GM18499 (cell line): ENCODE measurements around the gene PTPRN2.
"Not testable (repeated sequence)": the region's sequence is repeated elsewhere in the genome, so short reads cannot be mapped to it uniquely, and the experiment has no call there.

Source experiments
- ATAC-seq: cut with Tn5 transposase; IDR thresholded peaks from one replicate; pipeline ENCODE4 v1.9.1; 2021; ENCODE audit warnings: moderate number of reproducible peaks; ENCODE audit not compliant: insufficient read depth, unreplicated experiment

PTPRN2 gene

GRCh38 chr7:157904866-157905570, 682.6 kb downstream of the PTPRN2 start:
- no peak for ATAC-seq

DNA sequence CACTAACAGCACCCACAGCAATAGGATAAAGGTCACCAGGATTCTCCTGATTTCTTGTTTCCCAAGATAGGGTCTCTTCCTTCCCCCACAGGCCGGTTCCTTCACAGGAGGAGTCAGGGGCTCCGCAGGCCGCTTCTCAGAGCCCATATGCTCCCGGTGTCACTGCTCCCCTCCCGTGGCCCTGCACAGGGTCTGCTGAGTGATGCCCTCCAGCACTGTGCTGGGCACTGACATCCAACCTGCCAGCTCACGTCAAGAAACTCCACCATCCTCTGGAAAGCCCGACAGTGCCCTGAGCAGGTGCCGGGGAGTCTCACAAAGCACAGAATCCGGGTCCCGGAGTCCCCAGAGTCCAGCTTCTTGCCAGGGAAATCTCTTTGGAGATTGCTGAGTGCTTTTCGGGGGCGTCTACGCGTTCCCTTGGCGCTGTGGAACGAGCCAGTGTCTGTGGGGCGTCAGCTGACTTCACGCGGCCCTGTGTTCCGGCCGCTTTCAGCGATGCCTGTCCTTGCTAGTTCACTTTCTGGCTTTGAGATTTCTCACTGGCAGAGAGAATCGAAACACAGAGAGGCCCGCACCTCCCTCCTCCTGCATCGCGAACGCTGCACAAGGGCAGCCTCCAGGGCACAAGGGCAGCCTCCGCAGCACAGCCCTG, 683.3 kb downstream of the PTPRN2 start:
- no peak for ATAC-seq

GRCh38 chr7:157903710-157904109, 683.9 kb downstream of the PTPRN2 start:
- ATAC-seq, result no peak

DNA sequence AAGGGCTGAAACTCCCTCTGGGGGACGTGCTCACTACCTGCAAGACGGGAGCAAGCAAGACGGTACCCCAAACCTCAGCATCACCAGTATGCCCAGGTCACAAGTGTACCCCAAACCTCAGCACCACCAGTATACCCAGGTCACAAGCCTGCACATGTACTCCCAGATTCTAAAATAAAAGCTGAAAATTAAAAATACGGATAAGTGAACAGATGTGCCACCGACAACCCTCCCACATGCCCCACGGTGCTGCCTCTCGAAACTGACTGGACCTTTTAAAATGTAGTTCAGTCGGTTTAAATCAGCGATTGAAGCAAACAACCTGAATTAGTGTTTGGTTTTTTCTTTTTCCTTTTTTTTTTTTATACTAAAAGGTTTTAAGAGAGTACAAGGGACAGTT, 684.3 kb downstream of the PTPRN2 start:
- ATAC-seq, result no peak

DNA sequence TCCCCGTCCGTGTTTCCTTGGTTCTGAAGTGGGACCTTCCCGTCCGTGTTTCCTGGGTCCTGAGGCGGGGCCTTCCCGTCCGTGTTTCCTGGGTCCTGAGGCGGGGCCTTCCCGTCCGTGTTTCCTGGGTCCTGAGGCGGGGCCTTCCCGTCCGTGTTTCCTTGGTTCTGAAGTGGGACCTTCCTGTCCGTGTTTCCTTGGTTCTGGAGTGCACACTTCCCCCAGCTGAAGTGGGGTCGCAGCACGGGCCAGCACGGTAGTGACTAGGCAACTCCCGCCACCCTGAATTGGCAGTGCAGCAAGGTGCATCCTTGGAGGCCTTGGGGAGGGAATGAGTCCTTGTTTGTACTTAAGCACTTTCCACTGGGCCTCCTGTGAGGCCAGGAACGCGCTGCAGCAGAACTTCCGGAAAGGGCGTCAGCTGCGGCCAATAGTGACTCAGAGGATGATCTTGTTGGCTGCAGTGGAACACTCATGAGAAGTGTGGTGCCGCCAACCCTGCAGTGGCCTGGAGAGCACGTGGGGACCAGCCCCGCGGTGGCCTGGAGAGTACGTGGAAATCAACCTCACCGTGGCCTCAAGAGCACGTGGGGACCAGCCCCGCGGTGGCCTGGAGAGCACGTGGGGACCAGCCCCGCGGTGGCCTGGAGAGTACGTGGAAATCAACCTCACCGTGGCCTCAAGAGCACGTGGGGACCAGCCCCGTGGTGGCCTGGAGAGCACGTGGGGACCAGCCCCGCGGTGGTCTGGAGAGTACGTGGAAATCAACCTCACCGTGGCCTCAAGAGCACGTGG, 685.6 kb downstream of the PTPRN2 start:
- not testable (repeated sequence) for ATAC-seq

DNA sequence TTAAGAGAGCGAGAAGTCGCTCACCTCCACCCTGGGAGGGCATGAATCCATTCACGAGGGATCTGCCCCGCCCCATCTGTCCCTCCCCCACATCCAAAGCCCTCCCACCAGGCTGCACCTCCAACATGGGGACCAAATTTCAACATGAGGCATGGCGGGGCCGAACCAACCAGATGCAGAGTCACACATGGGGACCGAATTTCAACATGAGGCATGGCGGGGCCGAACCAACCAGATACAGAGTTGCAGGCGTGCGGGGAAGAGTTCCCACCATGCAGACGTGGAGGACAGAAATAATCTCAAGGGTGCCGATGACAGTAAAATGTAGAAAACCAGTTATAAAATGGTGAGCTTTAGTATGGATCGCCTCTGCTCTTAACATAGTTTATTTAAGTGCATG, 686.5 kb downstream of the PTPRN2 start:
- no peak for ATAC-seq

- ATAC-seq, result no peak
These were observed 687.1 kb downstream of the PTPRN2 start for GRCh38 chr7:157900556-157900955.

GRCh38 chr7:157900011-157900410, 687.6 kb downstream of the PTPRN2 start:
- ATAC-seq, result no peak

- no peak for ATAC-seq
These were observed 688.7 kb downstream of the PTPRN2 start for GRCh38 chr7:157898802-157899505.

DNA sequence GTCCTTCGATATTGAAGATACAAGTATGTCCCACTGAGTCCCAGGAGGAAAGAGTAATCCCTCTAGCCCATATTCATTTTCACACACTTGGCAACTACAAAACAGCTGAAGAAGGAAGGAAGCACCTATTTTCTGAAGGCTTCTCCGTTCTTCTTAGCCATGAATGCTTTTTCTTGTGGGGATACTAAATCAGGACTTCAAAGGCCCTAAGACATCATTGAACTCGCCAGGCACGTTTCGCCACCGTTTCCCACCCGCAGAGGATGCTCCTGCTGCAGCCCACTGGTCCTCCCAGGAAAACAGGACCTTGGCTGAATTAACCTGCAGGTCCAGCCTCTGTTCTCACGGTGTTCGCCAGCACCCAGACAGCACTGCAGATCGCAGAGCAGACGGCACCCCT, 689.4 kb downstream of the PTPRN2 start:
- ATAC-seq, result no peak

DNA sequence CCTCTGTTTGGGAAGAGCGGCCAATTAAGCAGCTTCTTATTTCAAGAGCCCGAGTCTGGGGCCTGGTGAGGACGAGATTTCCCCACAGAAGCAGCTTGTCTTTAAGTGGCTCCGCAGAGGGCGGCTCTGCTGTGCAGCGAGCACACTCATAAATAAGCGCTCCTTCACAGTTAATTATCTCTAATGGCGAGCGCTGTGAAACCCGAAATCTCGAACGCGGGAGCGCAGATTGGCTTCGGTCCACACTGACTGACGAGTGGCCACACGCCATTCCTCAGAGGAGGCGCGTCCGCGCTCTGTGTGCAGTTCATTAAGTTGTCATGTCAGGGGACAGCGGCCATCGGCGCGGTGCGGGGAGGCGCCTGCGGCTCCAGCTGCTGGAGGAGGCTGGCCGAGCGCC, 689.9 kb downstream of the PTPRN2 start:
- ATAC-seq, result no peak

GRCh38 chr7:157896774-157897555, 690.7 kb downstream of the PTPRN2 start:
- ATAC-seq, result no peak

GRCh38 chr7:157896376-157896675, 691.3 kb downstream of the PTPRN2 start:
- ATAC-seq, result not testable (repeated sequence)

- ATAC-seq, result no peak
These were observed 691.9 kb downstream of the PTPRN2 start for GRCh38 chr7:157895520-157896375.

- ATAC-seq, result not testable (repeated sequence)
These were observed 692.5 kb downstream of the PTPRN2 start for GRCh38 chr7:157895098-157895497.

- ATAC-seq, result no peak
These were observed 694.0 kb downstream of the PTPRN2 start for GRCh38 chr7:157893535-157894044.

GRCh38 chr7:157892751-157893523, 694.7 kb downstream of the PTPRN2 start:
- ATAC-seq, result no peak

- ATAC-seq, result no peak
These were observed 696.7 kb downstream of the PTPRN2 start for GRCh38 chr7:157890921-157891401.
